ENCODE data around the gene WHAMM. TPM values are rescaled to one million over a fixed set of nuclear protein-coding genes. Genes with fewer than 3 reads are reported as not detected.
"Not testable (repeated sequence)": the region's sequence is repeated elsewhere in the genome, so short reads cannot be mapped to it uniquely, and the experiment has no call there.

The WHAMM gene
- total and polyA plus RNA-seq, 3 donors from 2014 or later = 5.3 to 11.0 (median 9.8) TPM

DNA sequence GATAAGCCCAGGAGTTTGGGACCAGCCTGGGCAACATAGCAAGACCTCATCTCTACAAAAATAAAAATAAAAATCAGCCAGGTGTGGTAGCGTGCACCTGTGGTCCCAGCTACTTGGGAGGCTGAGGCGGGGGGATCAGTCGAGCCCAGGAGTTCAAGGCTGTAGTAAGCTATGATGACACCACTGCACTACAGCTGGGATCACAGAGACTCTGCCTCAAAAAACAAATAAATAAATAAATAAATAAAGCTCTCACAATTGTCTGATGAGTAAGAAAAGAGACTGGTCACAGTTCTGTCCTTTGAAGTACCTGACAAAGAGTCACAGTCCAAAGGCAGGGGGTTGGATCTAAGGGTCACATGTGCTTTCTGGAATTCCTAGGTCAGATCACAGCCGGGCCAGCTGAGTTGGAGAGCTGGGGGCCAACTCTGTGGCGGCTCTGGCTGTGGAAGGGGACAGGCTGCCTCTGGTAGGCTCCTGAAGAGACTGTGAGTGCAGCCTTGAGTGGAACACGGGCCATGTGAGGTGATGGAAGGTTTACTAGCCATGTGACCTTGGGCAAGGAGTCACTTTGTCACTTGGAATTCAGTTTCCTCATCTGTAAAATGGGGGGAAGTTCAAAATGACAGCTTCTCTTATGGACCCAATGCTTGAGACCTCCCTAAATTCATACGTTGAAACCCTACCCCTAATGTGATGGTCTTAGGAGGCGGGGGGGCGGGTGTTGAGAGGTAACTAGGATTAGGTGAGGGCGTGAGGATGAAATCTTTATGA lies 47.2 kb downstream of the WHAMM start:
- H3K36me3 ChIP-seq (ENCODE audit: low read depth, missing control alignments) = no peaks in the 10 kb centered on the region
- WGBS, 2 donors = 88 to 93% methylated on average over 10 of the region's 10 CpGs
- no peaks in the 10 kb centered on the region for H3K27me3 ChIP-seq
- no peak overlapping the region for H3K4me3 ChIP-seq
- H3K9me3 ChIP-seq = no peaks in the 10 kb centered on the region
- H3K4me1 ChIP-seq = peaks cover 3% of the 10 kb centered on the region
- DNase-seq = no peak
- TF ChIP-seq POLR2A (IDR thresholded peaks at IDR 0.05) (no peak), CTCF (IDR thresholded peaks at IDR 0.05) (no peak)
- intact Hi-C loops (cut with DNase I; ENCODE audit: low total_unique reads) = no loop called here
- H3K27ac ChIP-seq = peak overlapping the region in 1 of 2 donors; percentile 1

- H3K27ac ChIP-seq = no peak overlapping the region
- H3K9me3 ChIP-seq = no peaks in the 10 kb centered on the region
- WGBS, 2 donors = 90 to 93% methylated on average over 11 of the region's 11 CpGs
- no peak overlapping the region for H3K4me3 ChIP-seq
- intact Hi-C loops (cut with DNase I; ENCODE audit: low total_unique reads) = no loop called here
- H3K4me1 ChIP-seq = peaks cover 3% of the 10 kb centered on the region
- no peaks in the 10 kb centered on the region for H3K36me3 ChIP-seq (ENCODE audit: low read depth, missing control alignments)
- H3K27me3 ChIP-seq = no peaks in the 10 kb centered on the region
- no peak for DNase-seq
- TF ChIP-seq POLR2A (IDR thresholded peaks at IDR 0.05) = no peak
- TF ChIP-seq CTCF (IDR thresholded peaks at IDR 0.05) = no peak
Observed at GRCh38 chr15:82858932-82859331, 49.5 kb downstream of the WHAMM start.

DNA sequence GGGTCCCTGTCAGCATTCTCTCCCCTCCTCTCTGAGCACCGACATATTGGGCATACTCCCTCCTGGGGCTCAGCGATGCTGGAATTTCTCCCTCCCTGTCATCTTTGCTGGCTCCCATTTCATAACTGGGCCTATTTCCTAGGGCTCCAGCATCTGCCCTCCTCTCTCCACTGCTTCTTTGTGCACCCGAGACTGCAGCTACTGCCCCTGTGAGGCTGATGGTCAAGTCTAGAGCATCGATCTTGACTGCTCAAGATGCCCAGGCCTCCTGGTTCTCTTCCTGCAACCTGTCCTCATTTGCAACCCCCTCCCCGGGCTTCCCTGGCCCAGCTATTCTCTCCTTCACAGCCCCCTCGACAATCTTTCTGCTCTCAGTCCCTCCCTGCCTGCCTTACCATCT lies 53.5 kb downstream of the WHAMM start:
- H3K27me3 ChIP-seq = no peaks in the 10 kb centered on the region
- intact Hi-C loops (cut with DNase I; ENCODE audit: low total_unique reads) = no loop called here
- TF ChIP-seq POLR2A (IDR thresholded peaks at IDR 0.05) (no peak), CTCF (IDR thresholded peaks at IDR 0.05) (no peak)
- H3K27ac ChIP-seq = no peak overlapping the region
- DNase-seq = no peak
- 87 to 88% methylated on average over 6 of the region's 6 CpGs for WGBS, 2 donors
- H3K36me3 ChIP-seq (ENCODE audit: low read depth, missing control alignments) = no peaks in the 10 kb centered on the region
- no peaks in the 10 kb centered on the region for H3K4me1 ChIP-seq
- no peaks in the 10 kb centered on the region for H3K9me3 ChIP-seq
- H3K4me3 ChIP-seq = no peak overlapping the region

- DNase-seq = no peak
- no peaks in the 10 kb centered on the region for H3K36me3 ChIP-seq (ENCODE audit: low read depth, missing control alignments)
- H3K27me3 ChIP-seq = no peaks in the 10 kb centered on the region
- WGBS, 2 donors = 78 to 91% methylated on average over 2 of the region's 2 CpGs
- TF ChIP-seq POLR2A (IDR thresholded peaks at IDR 0.05) = no peak
- no peak for TF ChIP-seq CTCF (IDR thresholded peaks at IDR 0.05)
- no peaks in the 10 kb centered on the region for H3K9me3 ChIP-seq
- no peaks in the 10 kb centered on the region for H3K4me1 ChIP-seq
- H3K4me3 ChIP-seq = no peak overlapping the region
- intact Hi-C loops (cut with DNase I; ENCODE audit: low total_unique reads) = no loop called here
- H3K27ac ChIP-seq = no peak overlapping the region
Observed at GRCh38 chr15:82864967-82865366, 55.5 kb downstream of the WHAMM start.

DNA sequence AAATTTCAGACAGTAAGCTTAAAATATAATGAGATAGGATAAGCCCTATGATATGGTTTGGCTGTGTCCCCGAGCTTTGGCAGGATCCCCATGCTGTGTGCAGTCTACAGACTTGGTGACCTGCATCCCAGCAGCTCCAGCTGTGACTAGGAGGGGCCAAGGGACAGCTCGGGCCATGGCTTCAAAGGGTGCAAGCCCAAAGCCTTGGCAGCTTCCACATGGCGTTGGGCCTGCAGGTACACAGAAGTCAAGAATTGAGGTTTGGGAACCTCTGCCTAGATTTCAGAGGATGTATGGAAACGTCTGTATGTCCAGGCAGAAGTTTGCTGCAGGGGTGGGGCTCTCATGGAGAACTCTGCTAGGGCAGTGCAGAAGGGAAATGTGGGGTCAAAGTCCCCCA lies 56.2 kb downstream of the WHAMM start:
- DNase-seq; H3K9me3 ChIP-seq; H3K36me3 ChIP-seq (ENCODE audit: low read depth, missing control alignments); H3K4me1 ChIP-seq; intact Hi-C loops (cut with DNase I; ENCODE audit: low total_unique reads); H3K27ac ChIP-seq; H3K4me3 ChIP-seq; H3K27me3 ChIP-seq: not testable (repeated sequence)
- WGBS, 2 donors = 82 to 86% methylated on average over 4 of the region's 4 CpGs

GRCh38 chr15:82865981-82866380 lies 56.6 kb downstream of the WHAMM start:
- DNase-seq; H3K4me3 ChIP-seq; H3K9me3 ChIP-seq; H3K27ac ChIP-seq; intact Hi-C loops (cut with DNase I; ENCODE audit: low total_unique reads); H3K36me3 ChIP-seq (ENCODE audit: low read depth, missing control alignments); H3K4me1 ChIP-seq; H3K27me3 ChIP-seq: not testable (repeated sequence)
- WGBS, 2 donors = 100% methylated on average over 1 to 3 of the region's 3 CpGs
